G401 (cell line): Measurements from ENCODE around the gene TRIM15. TPM values are rescaled to one million over a fixed set of nuclear protein-coding genes. Genes with fewer than 3 reads are reported as not detected.

Experiments used
- DNase-seq: peaks from one replicate; pipeline ENCODE4 v3.0.0-alpha.2; 2015; ENCODE audit warnings: low spot score
- in situ Hi-C: cut with HindIII; loops from 2 replicates; pipeline ENCODE4 v1.10.0; 2016; ENCODE audit warnings: low sequenced_read_pairs, mixed read lengths
- total RNA-seq: library from RNA; depleted of rRNA; stranded (reverse); fragments of >200 nt; shearing (Covaris generic); gene quantifications from 2 replicates; pipeline ENCODE4 v1.2.3, GENCODE V29; 2014

Gene TRIM15
- total RNA-seq, 1 experiment from 2014 or later = not detected

GRCh38 chr6:30143780-30144179 is 19.6 kb upstream of the TRIM15 start:
- no peak for DNase-seq
- in situ Hi-C loops = no loop called here

- DNase-seq = no peak
- in situ Hi-C loops = no loop called here
Measured at GRCh38 chr6:30144811-30145210, 18.5 kb upstream of the TRIM15 start.

- DNase-seq = no peak
- in situ Hi-C loops = no loop called here
Measured at GRCh38 chr6:30145818-30146217, 17.5 kb upstream of the TRIM15 start.

GRCh38 chr6:30147096-30147495 is 16.2 kb upstream of the TRIM15 start:
- DNase-seq = no peak
- in situ Hi-C loops = no loop called here

- in situ Hi-C loops = no loop called here
- no peak for DNase-seq
Measured at GRCh38 chr6:30149234-30149633, 14.1 kb upstream of the TRIM15 start.

GRCh38 chr6:30149858-30150550 is 13.3 kb upstream of the TRIM15 start:
- DNase-seq = no peak
- in situ Hi-C loops = no loop called here

- in situ Hi-C loops = no loop called here
- DNase-seq = no peak
Measured at GRCh38 chr6:30150671-30151395, 12.5 kb upstream of the TRIM15 start.

- no peak for DNase-seq
- in situ Hi-C loops = no loop called here
Measured at GRCh38 chr6:30151580-30151979, 11.8 kb upstream of the TRIM15 start.

- in situ Hi-C loops = no loop called here
Measured at GRCh38 chr6:30152016-30152673, 11.2 kb upstream of the TRIM15 start.

GRCh38 chr6:30152910-30153610 is 10.3 kb upstream of the TRIM15 start:
- DNase-seq = no peak
- in situ Hi-C loops = no loop called here

More at GRCh38 chr6:30152016-30152673, 11.2 kb upstream of the TRIM15 start:
- DNase-seq = no peak

GRCh38 chr6:30154061-30154460 is 9.3 kb upstream of the TRIM15 start:
- no peak for DNase-seq
- in situ Hi-C loops = no loop called here

- DNase-seq = no peak
- in situ Hi-C loops = no loop called here
Measured at GRCh38 chr6:30154709-30155519, 8.4 kb upstream of the TRIM15 start.

GRCh38 chr6:30155520-30156261 is 7.7 kb upstream of the TRIM15 start:
- in situ Hi-C loops = no loop called here
- no peak for DNase-seq

- in situ Hi-C loops = no loop called here
- DNase-seq = no peak
Measured at GRCh38 chr6:30156262-30156599, 7.1 kb upstream of the TRIM15 start.

GRCh38 chr6:30156774-30157173 is 6.6 kb upstream of the TRIM15 start:
- in situ Hi-C loops = no loop called here
- DNase-seq = no peak

- DNase-seq = no peak
- in situ Hi-C loops = no loop called here
Measured at GRCh38 chr6:30157581-30157980, 5.8 kb upstream of the TRIM15 start.

- DNase-seq = no peak
- in situ Hi-C loops = no loop called here
Measured at GRCh38 chr6:30157999-30158398, 5.3 kb upstream of the TRIM15 start.

- DNase-seq = no peak
- in situ Hi-C loops = no loop called here
Measured at GRCh38 chr6:30158475-30159040, 4.8 kb upstream of the TRIM15 start.
